GM12878 (cell line): ENCODE results near the gene PUS10.

ENCODE experiments used
- EZH2 ChIP-seq: IDR thresholded peaks from 2 replicates; pipeline ENCODE4 v1.6.1; 2012; ENCODE audit warnings: low read depth, mild to moderate bottlenecking, control low read depth, inconsistent platforms, low read length, borderline replicate concordance; ENCODE audit not compliant: control insufficient read depth
- FOXK2 ChIP-seq: fragments of 450-650 bp; IDR thresholded peaks from 2 replicates; pipeline ENCODE4 v1.6.1; 2017; ENCODE audit warnings: mild to moderate bottlenecking, moderate library complexity
- POLR2A ChIP-seq: IDR thresholded peaks from 2 replicates; pipeline ENCODE4 v1.6.1; 2011; ENCODE audit warnings: low read depth, mild to moderate bottlenecking, low read length
- RAD21 ChIP-seq: IDR thresholded peaks from 2 replicates; pipeline ENCODE4 v1.6.1; 2011; ENCODE audit warnings: mild to moderate bottlenecking, low read depth, low read length, moderate library complexity; ENCODE audit not compliant: insufficient read depth
- RELA ChIP-seq: fragments of 450-650 bp; IDR thresholded peaks from 2 replicates; pipeline ENCODE4 v1.8.0; 2014; ENCODE audit warnings: borderline replicate concordance; ENCODE audit not compliant: partially characterized antibody
- SIN3A ChIP-seq: IDR thresholded peaks from 2 replicates; pipeline ENCODE4 v1.6.1; 2012; ENCODE audit warnings: low read depth, low read length, improper control_type of control experiment
- ZNF274 ChIP-seq: IDR thresholded peaks from one replicate; pipeline ENCODE4 v1.8.0; 2011; ENCODE audit not compliant: insufficient read length, insufficient read depth
- TF ChIP-seq, protein P1 (sequence below), 3 experiments: IDR thresholded peaks in 2 of 3; conservative IDR thresholded peaks in 1 of 3; 2 replicates each; pipeline ENCODE4 v1.5.1; 2011; ENCODE audit warnings: low read depth in 3 of 3, low read length in 3 of 3, mild to moderate bottlenecking in 3 of 3, control low read depth in 2 of 3, moderate library complexity in 2 of 3, inconsistent platforms in 1 of 3, mixed read lengths in 1 of 3; ENCODE audit not compliant: control insufficient read depth in 2 of 3, insufficient read depth in 1 of 3; ENCODE audit errors: extremely low read depth in 1 of 3
- TF ChIP-seq, protein P2 (sequence below): fragments of 450-650 bp; IDR thresholded peaks from 2 replicates; pipeline ENCODE4 v1.6.1; 2017; ENCODE audit warnings: antibody characterized with exemption, mild to moderate bottlenecking, moderate library complexity

DNA sequence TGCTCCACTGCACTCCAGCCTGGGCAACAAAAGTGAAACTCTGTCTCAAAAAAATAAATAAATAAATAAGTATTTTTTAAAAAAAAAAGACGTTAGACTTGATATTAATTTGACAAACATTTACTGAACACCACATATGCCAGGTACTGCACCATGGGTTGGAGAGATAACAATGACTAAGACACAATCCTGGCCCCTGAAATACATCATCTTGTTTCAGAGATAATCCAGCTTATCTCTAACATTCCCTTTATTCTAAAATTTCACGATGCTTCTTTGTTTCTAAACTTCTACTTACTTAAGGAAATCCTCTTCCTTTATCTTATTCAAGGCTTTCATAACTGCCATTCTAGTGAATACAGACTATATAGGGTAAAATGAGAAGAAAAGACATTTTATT, 55.5 kb downstream of the PUS10 start:
- TF ChIP-seq, protein P1, sequence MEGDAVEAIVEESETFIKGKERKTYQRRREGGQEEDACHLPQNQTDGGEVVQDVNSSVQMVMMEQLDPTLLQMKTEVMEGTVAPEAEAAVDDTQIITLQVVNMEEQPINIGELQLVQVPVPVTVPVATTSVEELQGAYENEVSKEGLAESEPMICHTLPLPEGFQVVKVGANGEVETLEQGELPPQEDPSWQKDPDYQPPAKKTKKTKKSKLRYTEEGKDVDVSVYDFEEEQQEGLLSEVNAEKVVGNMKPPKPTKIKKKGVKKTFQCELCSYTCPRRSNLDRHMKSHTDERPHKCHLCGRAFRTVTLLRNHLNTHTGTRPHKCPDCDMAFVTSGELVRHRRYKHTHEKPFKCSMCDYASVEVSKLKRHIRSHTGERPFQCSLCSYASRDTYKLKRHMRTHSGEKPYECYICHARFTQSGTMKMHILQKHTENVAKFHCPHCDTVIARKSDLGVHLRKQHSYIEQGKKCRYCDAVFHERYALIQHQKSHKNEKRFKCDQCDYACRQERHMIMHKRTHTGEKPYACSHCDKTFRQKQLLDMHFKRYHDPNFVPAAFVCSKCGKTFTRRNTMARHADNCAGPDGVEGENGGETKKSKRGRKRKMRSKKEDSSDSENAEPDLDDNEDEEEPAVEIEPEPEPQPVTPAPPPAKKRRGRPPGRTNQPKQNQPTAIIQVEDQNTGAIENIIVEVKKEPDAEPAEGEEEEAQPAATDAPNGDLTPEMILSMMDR (IDR thresholded peaks at IDR 0.05 in 2 of 3, conservative IDR thresholded peaks at IDR 0.05 in 1 of 3; ENCODE audit: control insufficient read depth in 2 of 3, extremely low read depth in 1 of 3, insufficient read depth in 1 of 3, low read depth in 3 of 3, low read length in 3 of 3): no peak
- TF ChIP-seq EZH2: no peak
- TF ChIP-seq SIN3A: no peak
- TF ChIP-seq POLR2A: no peak
- no peak for TF ChIP-seq FOXK2
- TF ChIP-seq RAD21: no peak
- TF ChIP-seq RELA: no peak
- no peak for TF ChIP-seq ZNF274
- TF ChIP-seq, protein P2, sequence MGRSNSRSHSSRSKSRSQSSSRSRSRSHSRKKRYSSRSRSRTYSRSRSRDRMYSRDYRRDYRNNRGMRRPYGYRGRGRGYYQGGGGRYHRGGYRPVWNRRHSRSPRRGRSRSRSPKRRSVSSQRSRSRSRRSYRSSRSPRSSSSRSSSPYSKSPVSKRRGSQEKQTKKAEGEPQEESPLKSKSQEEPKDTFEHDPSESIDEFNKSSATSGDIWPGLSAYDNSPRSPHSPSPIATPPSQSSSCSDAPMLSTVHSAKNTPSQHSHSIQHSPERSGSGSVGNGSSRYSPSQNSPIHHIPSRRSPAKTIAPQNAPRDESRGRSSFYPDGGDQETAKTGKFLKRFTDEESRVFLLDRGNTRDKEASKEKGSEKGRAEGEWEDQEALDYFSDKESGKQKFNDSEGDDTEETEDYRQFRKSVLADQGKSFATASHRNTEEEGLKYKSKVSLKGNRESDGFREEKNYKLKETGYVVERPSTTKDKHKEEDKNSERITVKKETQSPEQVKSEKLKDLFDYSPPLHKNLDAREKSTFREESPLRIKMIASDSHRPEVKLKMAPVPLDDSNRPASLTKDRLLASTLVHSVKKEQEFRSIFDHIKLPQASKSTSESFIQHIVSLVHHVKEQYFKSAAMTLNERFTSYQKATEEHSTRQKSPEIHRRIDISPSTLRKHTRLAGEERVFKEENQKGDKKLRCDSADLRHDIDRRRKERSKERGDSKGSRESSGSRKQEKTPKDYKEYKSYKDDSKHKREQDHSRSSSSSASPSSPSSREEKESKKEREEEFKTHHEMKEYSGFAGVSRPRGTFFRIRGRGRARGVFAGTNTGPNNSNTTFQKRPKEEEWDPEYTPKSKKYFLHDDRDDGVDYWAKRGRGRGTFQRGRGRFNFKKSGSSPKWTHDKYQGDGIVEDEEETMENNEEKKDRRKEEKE: no peak
